Measurements from ENCODE around the gene WWOX. TPM values are rescaled to one million over a fixed set of nuclear protein-coding genes. Genes with fewer than 3 reads are reported as not detected.

The WWOX gene
- polyA plus RNA-seq, 2 of the 4 experiments (the other 2 are of a cell fraction), result 16.0 to 17.2 TPM

DNA sequence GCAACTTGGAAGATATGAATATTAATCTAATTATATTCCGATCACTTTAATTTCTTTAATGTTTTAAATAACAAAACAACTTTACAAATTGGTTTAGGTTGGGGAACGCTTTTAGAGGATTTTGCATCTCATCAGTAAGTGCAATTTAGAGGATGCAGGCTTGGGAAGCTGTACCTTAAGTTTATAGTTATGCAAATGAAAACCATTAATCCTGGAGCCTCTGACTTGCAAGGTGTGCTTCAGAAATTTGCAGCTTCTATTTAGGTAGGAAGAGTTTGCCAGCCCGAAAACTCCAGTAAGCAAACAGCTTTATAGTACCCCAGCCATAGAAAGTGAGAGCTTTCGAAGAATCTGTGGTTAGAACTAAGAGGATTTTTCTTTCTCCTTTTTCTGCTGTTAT is 954.1 kb downstream of the WWOX start:
- no peak for ATAC-seq
- Histone ChIP-seq H3K4me2 (no peak overlapping the region), H3K4me1 (no peaks in the 10 kb centered on the region), H3K27ac (no peak overlapping the region), H3K9me3 (no peaks in the 10 kb centered on the region), H3K4me3 (no peak overlapping the region)
- TF ChIP-seq CEBPB (IDR thresholded peaks at IDR 0.05) (no peak), PHF8 (IDR thresholded peaks at IDR 0.05; ENCODE audit: borderline replicate concordance, low read depth) (no peak), ZSCAN20 (CRISPR knock-in tag; IDR thresholded peaks at IDR 0.05) (no peak), RAD21 (conservative IDR thresholded peaks at IDR 0.05 in 1 of 2, IDR thresholded peaks at IDR 0.05 in 1 of 2) (no peak), CBX2 (IDR thresholded peaks at IDR 0.05; ENCODE audit: borderline replicate concordance, low read depth) (no peak), HOXB13 (CRISPR knock-in tag; IDR thresholded peaks at IDR 0.05; ENCODE audit: low read depth) (no peak), NPAS2 (CRISPR knock-in tag; IDR thresholded peaks at IDR 0.05; ENCODE audit: borderline replicate concordance) (no peak), RARB (CRISPR knock-in tag; IDR thresholded peaks at IDR 0.05) (no peak), EHMT2 (IDR thresholded peaks at IDR 0.05; ENCODE audit: low read depth) (no peak), POLR2AphosphoS2 (conservative IDR thresholded peaks at IDR 0.05; ENCODE audit: low read length) (no peak), FOSB (CRISPR knock-in tag; IDR thresholded peaks at IDR 0.05) (no peak), ZC3H11A (IDR thresholded peaks at IDR 0.05) (no peak), ESRRA (IDR thresholded peaks at IDR 0.05; ENCODE audit: borderline replicate concordance, low read length) (no peak), CHD2 (IDR thresholded peaks at IDR 0.05; ENCODE audit: low read length, partially characterized antibody) (no peak)
- TF ChIP-seq, protein P1, sequence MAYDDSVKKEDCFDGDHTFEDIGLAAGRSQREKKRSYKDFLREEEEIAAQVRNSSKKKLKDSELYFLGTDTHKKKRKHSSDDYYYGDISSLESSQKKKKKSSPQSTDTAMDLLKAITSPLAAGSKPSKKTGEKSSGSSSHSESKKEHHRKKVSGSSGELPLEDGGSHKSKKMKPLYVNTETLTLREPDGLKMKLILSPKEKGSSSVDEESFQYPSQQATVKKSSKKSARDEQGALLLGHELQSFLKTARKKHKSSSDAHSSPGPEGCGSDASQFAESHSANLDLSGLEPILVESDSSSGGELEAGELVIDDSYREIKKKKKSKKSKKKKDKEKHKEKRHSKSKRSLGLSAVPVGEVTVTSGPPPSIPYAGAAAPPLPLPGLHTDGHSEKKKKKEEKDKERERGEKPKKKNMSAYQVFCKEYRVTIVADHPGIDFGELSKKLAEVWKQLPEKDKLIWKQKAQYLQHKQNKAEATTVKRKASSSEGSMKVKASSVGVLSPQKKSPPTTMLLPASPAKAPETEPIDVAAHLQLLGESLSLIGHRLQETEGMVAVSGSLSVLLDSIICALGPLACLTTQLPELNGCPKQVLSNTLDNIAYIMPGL (CRISPR knock-in tag; IDR thresholded peaks at IDR 0.05; ENCODE audit: borderline replicate concordance), result no peak
- no peak for FAIRE-seq
- DNase-seq (ENCODE audit: low read depth in 1 of 2, low spot score in 1 of 2), result no peak
- POLR2A ChIA-PET, result no interaction called here
- 30% methylated on average over 4 of the region's 4 CpGs for WGBS (ENCODE audit: missing lambda C conversion rate)
- CTCF ChIA-PET, result no interaction called here

DNA sequence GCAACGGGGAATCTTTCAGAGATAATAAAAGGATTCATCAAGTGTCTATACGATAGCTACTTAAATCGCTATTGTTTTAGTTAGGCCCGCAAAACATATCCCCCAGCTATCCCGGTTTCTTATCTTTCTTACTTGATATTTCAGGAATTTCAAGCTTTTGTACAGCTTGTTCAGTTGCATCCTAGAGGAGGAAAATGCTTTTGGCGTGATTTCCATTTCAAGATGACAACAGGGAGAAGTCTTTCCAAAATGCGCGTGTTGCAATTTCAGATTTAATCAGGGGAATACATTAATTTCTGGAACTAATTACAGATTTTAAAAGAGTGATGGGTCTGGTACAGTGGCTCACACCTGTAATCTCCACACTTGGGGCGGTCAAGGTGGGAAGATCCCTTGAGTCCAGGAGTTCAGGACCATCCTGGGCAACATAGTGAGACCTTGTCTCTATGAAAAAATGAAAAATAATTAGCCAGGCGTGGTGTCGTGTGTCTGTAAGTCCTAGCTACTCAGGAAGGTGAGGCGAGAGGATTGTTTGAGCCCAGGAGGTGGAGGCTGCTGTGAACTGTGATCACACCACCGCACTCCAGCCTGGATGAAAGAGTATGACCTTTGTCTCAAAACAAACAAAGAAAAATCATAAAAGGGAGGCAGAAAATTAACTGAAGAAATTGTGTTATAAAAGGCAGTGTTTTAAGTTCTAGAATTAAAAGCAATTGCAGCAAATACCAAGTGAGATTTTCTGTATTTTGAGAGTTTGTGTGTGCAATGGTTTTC is 954.9 kb downstream of the WWOX start:
- no peak for DNase-seq (ENCODE audit: low read depth in 1 of 2, low spot score in 1 of 2)
- H3K27ac ChIP-seq, result no peak overlapping the region
- H3K4me2 ChIP-seq, result no peak overlapping the region
- no peak for TF ChIP-seq EP300 (IDR thresholded peaks at IDR 0.05)
- TF ChIP-seq HOXB13 (CRISPR knock-in tag; IDR thresholded peaks at IDR 0.05; ENCODE audit: low read depth), result no peak
- TF ChIP-seq ZC3H11A (IDR thresholded peaks at IDR 0.05), result no peak
- H3K4me1 ChIP-seq, result no peaks in the 10 kb centered on the region
- H3K4me3 ChIP-seq, result no peak overlapping the region
- CTCF ChIA-PET, result no interaction called here
- no peak for ATAC-seq
- POLR2A ChIA-PET, result no interaction called here
- FAIRE-seq, result no peak
- H3K9me3 ChIP-seq, result no peaks in the 10 kb centered on the region
- 47% methylated on average over 13 of the region's 13 CpGs for WGBS (ENCODE audit: missing lambda C conversion rate)

DNA sequence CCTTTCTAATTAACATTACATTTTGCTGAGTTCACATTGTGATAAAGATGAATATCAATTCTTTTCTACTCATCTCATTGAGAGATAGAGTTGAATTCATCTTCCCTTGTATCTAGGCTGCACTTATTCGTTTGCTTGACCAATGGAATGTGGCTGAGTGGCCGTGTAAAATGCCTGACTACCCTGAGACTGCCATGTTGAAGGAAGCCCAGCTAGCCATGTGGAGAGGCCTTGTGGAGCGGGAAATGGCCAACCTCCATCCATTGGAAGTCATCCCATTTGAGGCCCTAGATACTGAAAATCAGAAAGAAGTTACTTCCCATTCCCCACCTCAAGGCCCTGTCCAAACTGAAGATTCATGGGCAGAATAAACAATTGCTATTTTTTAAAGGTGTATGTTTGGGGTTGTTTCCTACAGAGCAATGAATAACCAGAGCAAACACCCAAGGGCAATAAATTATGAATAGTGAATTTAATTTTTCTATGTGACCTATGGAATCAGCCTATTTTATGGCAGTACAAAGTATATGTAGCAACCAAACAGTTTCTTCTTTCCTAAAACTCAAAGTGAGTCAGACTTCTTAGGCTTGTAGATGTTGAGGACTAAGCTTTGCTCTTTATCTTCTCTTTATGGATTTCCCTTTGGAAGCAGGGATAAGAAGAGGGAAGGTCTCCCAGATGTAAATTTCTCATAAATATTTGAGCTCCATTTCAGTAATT is 956.0 kb downstream of the WWOX start:
- H3K4me1 ChIP-seq, result no peaks in the 10 kb centered on the region
- no peak for FAIRE-seq
- no peak for TF ChIP-seq RARB (CRISPR knock-in tag; IDR thresholded peaks at IDR 0.05)
- TF ChIP-seq NFE2L2 (conservative IDR thresholded peaks at IDR 0.05; ENCODE audit: low read length), result no peak
- TF ChIP-seq MAZ (IDR thresholded peaks at IDR 0.05; ENCODE audit: borderline replicate concordance, low read depth, low read length), result no peak
- no peak for TF ChIP-seq EP300 (IDR thresholded peaks at IDR 0.05)
- no peak for TF ChIP-seq CBX8 (IDR thresholded peaks at IDR 0.05)
- TF ChIP-seq RFX5 (IDR thresholded peaks at IDR 0.05), result no peak
- TF ChIP-seq, protein P2, sequence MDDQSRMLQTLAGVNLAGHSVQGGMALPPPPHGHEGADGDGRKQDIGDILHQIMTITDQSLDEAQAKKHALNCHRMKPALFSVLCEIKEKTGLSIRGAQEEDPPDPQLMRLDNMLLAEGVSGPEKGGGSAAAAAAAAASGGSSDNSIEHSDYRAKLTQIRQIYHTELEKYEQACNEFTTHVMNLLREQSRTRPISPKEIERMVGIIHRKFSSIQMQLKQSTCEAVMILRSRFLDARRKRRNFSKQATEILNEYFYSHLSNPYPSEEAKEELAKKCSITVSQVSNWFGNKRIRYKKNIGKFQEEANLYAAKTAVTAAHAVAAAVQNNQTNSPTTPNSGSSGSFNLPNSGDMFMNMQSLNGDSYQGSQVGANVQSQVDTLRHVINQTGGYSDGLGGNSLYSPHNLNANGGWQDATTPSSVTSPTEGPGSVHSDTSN (IDR thresholded peaks at IDR 0.05), result no peak
- TF ChIP-seq SREBF2 (IDR thresholded peaks at IDR 0.05), result no peak
- no peak for TF ChIP-seq ZFP36 (IDR thresholded peaks at IDR 0.05; ENCODE audit: borderline replicate concordance, partially characterized antibody)
- no peak for TF ChIP-seq FOSB (CRISPR knock-in tag; IDR thresholded peaks at IDR 0.05)
- no peak for TF ChIP-seq HOXB13 (CRISPR knock-in tag; IDR thresholded peaks at IDR 0.05; ENCODE audit: low read depth)
- TF ChIP-seq, protein P3, sequence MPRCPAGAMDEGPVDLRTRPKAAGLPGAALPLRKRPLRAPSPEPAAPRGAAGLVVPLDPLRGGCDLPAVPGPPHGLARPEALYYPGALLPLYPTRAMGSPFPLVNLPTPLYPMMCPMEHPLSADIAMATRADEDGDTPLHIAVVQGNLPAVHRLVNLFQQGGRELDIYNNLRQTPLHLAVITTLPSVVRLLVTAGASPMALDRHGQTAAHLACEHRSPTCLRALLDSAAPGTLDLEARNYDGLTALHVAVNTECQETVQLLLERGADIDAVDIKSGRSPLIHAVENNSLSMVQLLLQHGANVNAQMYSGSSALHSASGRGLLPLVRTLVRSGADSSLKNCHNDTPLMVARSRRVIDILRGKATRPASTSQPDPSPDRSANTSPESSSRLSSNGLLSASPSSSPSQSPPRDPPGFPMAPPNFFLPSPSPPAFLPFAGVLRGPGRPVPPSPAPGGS (IDR thresholded peaks at IDR 0.05), result no peak
- no peak for TF ChIP-seq EHF (CRISPR knock-in tag; IDR thresholded peaks at IDR 0.05)
- TF ChIP-seq POLR2A (IDR thresholded peaks at IDR 0.05; ENCODE audit: low read length), result no peak
- no peak for TF ChIP-seq JUN (IDR thresholded peaks at IDR 0.05)
- TF ChIP-seq NPAS2 (CRISPR knock-in tag; IDR thresholded peaks at IDR 0.05; ENCODE audit: borderline replicate concordance), result no peak
- TF ChIP-seq CEBPB (IDR thresholded peaks at IDR 0.05), result no peak
- ChIA-PET CTCF (no interaction called here), POLR2A (no interaction called here)
- H3K4me2 ChIP-seq, result no peak overlapping the region
- 11% methylated on average over 3 of the region's 3 CpGs for WGBS (ENCODE audit: missing lambda C conversion rate)
- ATAC-seq, result no peak
- H3K4me3 ChIP-seq, result no peak overlapping the region
- DNase-seq (ENCODE audit: low read depth in 1 of 2, low spot score in 1 of 2), result no peak
- H3K27ac ChIP-seq, result no peak overlapping the region
- no peaks in the 10 kb centered on the region for H3K9me3 ChIP-seq
